Erythroblast (primary cell): ENCODE results near the gene OIT3.

Experiments
- GATA1 ChIP-seq: IDR thresholded peaks from 2 replicates; pipeline ENCODE4 v1.6.1; 2011; ENCODE audit warnings: low read depth, mild to moderate bottlenecking, control low read depth, low read length, moderate library complexity
- POLR2A ChIP-seq: IDR thresholded peaks from 2 replicates; pipeline ENCODE4 v1.6.1; 2011; ENCODE audit warnings: mild to moderate bottlenecking, low read length

DNA sequence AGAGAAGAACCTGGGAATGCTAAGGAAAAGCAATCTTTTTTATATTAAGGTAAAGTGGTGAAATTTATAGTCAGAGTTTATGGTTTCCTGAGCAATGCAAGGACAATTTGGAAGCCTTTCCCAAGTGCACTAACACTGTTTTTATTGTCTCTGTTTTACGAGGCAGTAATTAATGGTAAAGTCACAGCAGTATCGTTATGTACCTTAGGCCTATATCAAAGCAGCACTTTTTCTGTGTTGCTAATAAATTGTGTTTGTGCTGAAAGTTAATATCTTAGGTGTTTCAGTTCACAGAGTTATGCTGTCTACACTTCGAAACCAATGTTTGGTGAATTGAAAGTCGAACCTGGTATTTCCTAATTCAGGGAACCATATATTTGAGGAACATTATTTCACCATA lies 19.2 kb downstream of the OIT3 start:
- TF ChIP-seq POLR2A = no peak
- TF ChIP-seq GATA1 = no peak
